Esophagus muscularis mucosa (tissue), 3 donors: ENCODE measurements around the gene ULK2.

Experiments used
- CTCF ChIP-seq, 3 experiments: fragments of 200-600 bp in 2 of 3; fragments of 450-650 bp in 1 of 3; sonication (generic) in 2 of 3; IDR thresholded peaks; one replicate each; pipeline ENCODE4 v1.5.1; 2017 to 2019; ENCODE audit warnings: antibody characterized with exemption in 3 of 3, mild to moderate bottlenecking in 2 of 3, moderate library complexity in 1 of 3
- POLR2A ChIP-seq: fragments of 450-650 bp; IDR thresholded peaks from one replicate; pipeline ENCODE4 v1.6.1; 2017; ENCODE audit warnings: antibody characterized with exemption, moderate library complexity, mild to moderate bottlenecking, low read depth

GRCh38 chr17:19886116-19886515, 18.4 kb upstream of the ULK2 start:
- no peak for TF ChIP-seq POLR2A
- TF ChIP-seq CTCF (IDR thresholded peaks at IDR 0.05): no peak
